ENCODE measurements around the gene P2RX1.

The P2RX1 gene

GRCh38 chr17:3887804-3888203 lies 28.5 kb downstream of the P2RX1 start:
- no peak for DNase-seq (ENCODE audit: low spot score)

- DNase-seq (ENCODE audit: low spot score): no peak
Measured at GRCh38 chr17:3887394-3887793, 28.9 kb downstream of the P2RX1 start.

GRCh38 chr17:3886776-3887175 lies 29.5 kb downstream of the P2RX1 start:
- DNase-seq (ENCODE audit: low spot score): peak; percentile 69

- peak; percentile 64 for DNase-seq (ENCODE audit: low spot score)
Measured at GRCh38 chr17:3885970-3886369, 30.3 kb downstream of the P2RX1 start.

GRCh38 chr17:3885271-3885670 lies 31.0 kb downstream of the P2RX1 start:
- no peak for DNase-seq (ENCODE audit: low spot score)

- DNase-seq (ENCODE audit: low spot score): no peak
Measured at GRCh38 chr17:3884188-3884587, 32.1 kb downstream of the P2RX1 start.

- no peak for DNase-seq (ENCODE audit: low spot score)
Measured at GRCh38 chr17:3882276-3882675, 34.0 kb downstream of the P2RX1 start.

- DNase-seq (ENCODE audit: low spot score): no peak
Measured at GRCh38 chr17:3880983-3881382, 35.3 kb downstream of the P2RX1 start.

GRCh38 chr17:3879591-3880417 lies 36.5 kb downstream of the P2RX1 start:
- no peak for DNase-seq (ENCODE audit: low spot score)

GRCh38 chr17:3879186-3879585 lies 37.1 kb downstream of the P2RX1 start:
- no peak for DNase-seq (ENCODE audit: low spot score)

- no peak for DNase-seq (ENCODE audit: low spot score)
Measured at GRCh38 chr17:3877220-3877619, 39.0 kb downstream of the P2RX1 start.

- DNase-seq (ENCODE audit: low spot score): no peak
Measured at GRCh38 chr17:3875317-3875716, 40.9 kb downstream of the P2RX1 start.

GRCh38 chr17:3873862-3874261 lies 42.4 kb downstream of the P2RX1 start:
- no peak for DNase-seq (ENCODE audit: low spot score)

GRCh38 chr17:3870871-3871306 lies 45.4 kb downstream of the P2RX1 start:
- DNase-seq (ENCODE audit: low spot score): no peak

- DNase-seq (ENCODE audit: low spot score): no peak
Measured at GRCh38 chr17:3867606-3868005, 48.7 kb downstream of the P2RX1 start.

GRCh38 chr17:3867106-3867505 lies 49.2 kb downstream of the P2RX1 start:
- no peak for DNase-seq (ENCODE audit: low spot score)

GRCh38 chr17:3866276-3866675 lies 50.0 kb downstream of the P2RX1 start:
- no peak for DNase-seq (ENCODE audit: low spot score)

- DNase-seq (ENCODE audit: low spot score): no peak
Measured at GRCh38 chr17:3865176-3865575, 51.1 kb downstream of the P2RX1 start.

- DNase-seq (ENCODE audit: low spot score): no peak
Measured at GRCh38 chr17:3864534-3864933, 51.7 kb downstream of the P2RX1 start.

GRCh38 chr17:3861761-3862681 lies 54.2 kb downstream of the P2RX1 start:
- DNase-seq (ENCODE audit: low spot score): no peak

- DNase-seq (ENCODE audit: low spot score): no peak
Measured at GRCh38 chr17:3860939-3861700, 55.1 kb downstream of the P2RX1 start.

- DNase-seq (ENCODE audit: low spot score): no peak
Measured at GRCh38 chr17:3859940-3860339, 56.3 kb downstream of the P2RX1 start.

Measured in kidney capillary endothelial cell (primary cell).